HepG2 (cell line): ENCODE measurements around the gene IAPP. TPM values are rescaled to one million over a fixed set of nuclear protein-coding genes. Genes with fewer than 3 reads are reported as not detected.
"Not testable (repeated sequence)": the region's sequence is repeated elsewhere in the genome, so short reads cannot be mapped to it uniquely, and the experiment has no call there.

Source experiments
- ATAC-seq: fragments of 200-7000 bp; cut with Tn5 transposase; 3 replicates; pipeline ENCODE4 v1.9.1; 2020; ENCODE audit warnings: mild to moderate bottlenecking, moderate library complexity
- BruUV-seq: library from RNA; stranded (reverse); fragments of 400-500 nt; replicated peaks from 2 replicates; lab custom pipeline; 2021; lab: Mats Ljungman, UMichigan
- CTCF ChIA-PET: fragments of 300-600 bp; formaldehyde crosslinking; extraction: SDS; loops from one replicate; lab custom pipeline; 2021; ENCODE audit warnings: low total read pairs, inconsistent platforms, low intra/inter-chr PET ratio; lab: Yijun Ruan, JAX
- POLR2A ChIA-PET: fragments of 350-600 bp; sonication (Branson Sonifier 250); formaldehyde crosslinking; loops from one replicate; lab custom pipeline; 2020; ENCODE audit warnings: antibody characterized with exemption, inconsistent platforms; lab: Yijun Ruan, JAX
- DNase-seq: peaks from one replicate; pipeline ENCODE4 v3.0.0-alpha.2; 2015; ENCODE audit warnings: low spot score
- FAIRE-seq: peaks from 3 replicates; lab custom pipeline; 2011; peaks lifted over from hg19 to GRCh38; lab: Jason Lieb, UNC
- H2AFZ ChIP-seq: one replicate; pipeline ENCODE4 v1.6.1; 2011; ENCODE audit warnings: low read length, inconsistent platforms
- H3K27ac ChIP-seq: fragments of 300-600 bp; 3 replicates; pipeline ENCODE4 v1.8.0; 2011; ENCODE audit warnings: mixed run types, mild to moderate bottlenecking, mixed read lengths, low read length, inconsistent platforms; ENCODE audit not compliant: insufficient read depth; ENCODE audit errors: extremely low read length
- H3K27me3 ChIP-seq, 2 experiments: fragments of 200-600 bp in 1 of 2; 2 replicates in 1 of 2; 3 replicates in 1 of 2; pipeline versions ENCODE4 v1.6.0 to v1.8.0; 2011; ENCODE audit warnings: low read length in 2 of 2, mild to moderate bottlenecking in 2 of 2, moderate library complexity in 2 of 2, inconsistent platforms in 1 of 2; ENCODE audit not compliant: insufficient read depth in 2 of 2, control insufficient read depth in 1 of 2
- H3K36me3 ChIP-seq, 2 experiments: fragments of 200-600 bp in 1 of 2; replicated peaks in 1 of 2; 2 replicates in 1 of 2; 3 replicates in 1 of 2; pipeline versions ENCODE4 v1.5.1 to v1.8.0; 2011; ENCODE audit warnings: low read length in 2 of 2, inconsistent platforms in 1 of 2; ENCODE audit not compliant: insufficient read depth in 2 of 2, control insufficient read depth in 1 of 2
- H3K4me1 ChIP-seq: 2 replicates; pipeline ENCODE4 v1.5.1; 2012; ENCODE audit warnings: low read length, inconsistent platforms; ENCODE audit not compliant: insufficient read depth
- H3K4me2 ChIP-seq: 2 replicates; pipeline ENCODE4 v1.6.0; 2011; ENCODE audit warnings: low read depth, low read length, inconsistent platforms
- H3K4me3 ChIP-seq, 3 experiments: fragments of 200-600 bp in 1 of 3; sonication (generic), shearing (Covaris generic) in 1 of 3; replicated peaks in 1 of 3; 2 replicates each; pipeline ENCODE4 v1.5.1; 2011 to 2016; ENCODE audit warnings: low read length in 3 of 3, inconsistent platforms in 2 of 3, low read depth in 2 of 3, mild to moderate bottlenecking in 2 of 3, control low read depth in 1 of 3, mixed read lengths in 1 of 3; ENCODE audit not compliant: insufficient read depth in 1 of 3
- H3K79me2 ChIP-seq: one replicate; pipeline ENCODE4 v1.6.1; 2011; ENCODE audit warnings: low read length, inconsistent platforms; ENCODE audit not compliant: insufficient read depth
- H3K9ac ChIP-seq: 2 replicates; pipeline ENCODE4 v1.6.0; 2011; ENCODE audit warnings: mild to moderate bottlenecking, low read depth, low read length, inconsistent platforms; ENCODE audit not compliant: insufficient read depth
- H3K9me3 ChIP-seq: 2 replicates; pipeline ENCODE4 v1.5.1; 2012; ENCODE audit warnings: mild to moderate bottlenecking, low read length
- H4K20me1 ChIP-seq: 2 replicates; pipeline ENCODE4 v1.6.0; 2011; ENCODE audit warnings: inconsistent platforms, mild to moderate bottlenecking, low read length, moderate library complexity; ENCODE audit not compliant: insufficient read depth
- CEBPB ChIP-seq: IDR thresholded peaks from 2 replicates; pipeline ENCODE4 v1.6.1; 2011; ENCODE audit warnings: low read depth, low read length, improper control_type of control experiment, borderline replicate concordance
- HMGA1 ChIP-seq: sonication (generic); formaldehyde crosslinking; conservative IDR thresholded peaks from 2 replicates; pipeline ENCODE4 v1.4.0; 2020; ENCODE audit warnings: missing genetic modification reagents
- MAZ ChIP-seq, 2 experiments: sonication (generic) in 1 of 2; formaldehyde crosslinking in 1 of 2; IDR thresholded peaks; 2 replicates each; pipeline versions ENCODE4 v1.5.0 to v1.6.1; 2012 to 2020; ENCODE audit warnings: low read depth in 2 of 2, mild to moderate bottlenecking in 2 of 2, borderline replicate concordance in 1 of 2, improper control_type of control experiment in 1 of 2, low read length in 1 of 2, missing genetic modification reagents in 1 of 2, moderate library complexity in 1 of 2
- ZNF709 ChIP-seq: sonication (generic); formaldehyde crosslinking; IDR thresholded peaks from 2 replicates; pipeline ENCODE4 v1.5.0; 2020; ENCODE audit warnings: mild to moderate bottlenecking, missing genetic modification reagents
- WGBS: methylation state at CpG from one replicate; pipeline ENCODE4 v1.1.6; 2017; ENCODE audit warnings: low lambda C conversion rate; 5-methylcytosine and 5-hydroxymethylcytosine counted together
- in situ Hi-C: cut with HindIII; loops from 2 replicates; pipeline ENCODE4 v1.10.0; 2017; ENCODE audit warnings: low pct_unique_long_range_greater_than_20kb; ENCODE audit not compliant: extremely low pct_ligation_motif_present
- intact Hi-C: fragments of 100-400 bp; cut with micrococcal nuclease; formaldehyde crosslinking; loops from one replicate; pipeline ENCODE4 v1.10.0; 2022; ENCODE audit not compliant: unreplicated experiment
- polyA plus RNA-seq, 8 experiments: library from polyadenylated mRNA; depleted of rRNA in 3 of 8; stranded (reverse) in 7 of 8; unstranded in 1 of 8; fragments of >200 nt; fragmentation: Illumina TruSeq in 4 of 8; extraction: Trizol in 4 of 8; gene quantifications; 2 replicates each; pipeline versions ENCODE4 v1.2.1 to v1.2.3, GENCODE V29; 2011 to 2016; ENCODE audit warnings: low read depth in 4 of 8, missing spikeins in 1 of 8, mixed read lengths in 1 of 8; ENCODE audit not compliant: insufficient read depth in 1 of 8
- total RNA-seq, 5 experiments: library from RNA; depleted of rRNA; stranded (reverse); fragments of >200 nt; fragmentation: Illumina TruSeq; extraction: Trizol; gene quantifications; 2 replicates each; pipeline ENCODE4 v1.2.3, GENCODE V29; 2016; ENCODE audit warnings: low read depth in 1 of 5

The IAPP gene
- total and polyA plus RNA-seq, 2 of the 13 experiments (the other 11 are each of a cell fraction or from before 2014, with no cell fraction given), result not detected

DNA sequence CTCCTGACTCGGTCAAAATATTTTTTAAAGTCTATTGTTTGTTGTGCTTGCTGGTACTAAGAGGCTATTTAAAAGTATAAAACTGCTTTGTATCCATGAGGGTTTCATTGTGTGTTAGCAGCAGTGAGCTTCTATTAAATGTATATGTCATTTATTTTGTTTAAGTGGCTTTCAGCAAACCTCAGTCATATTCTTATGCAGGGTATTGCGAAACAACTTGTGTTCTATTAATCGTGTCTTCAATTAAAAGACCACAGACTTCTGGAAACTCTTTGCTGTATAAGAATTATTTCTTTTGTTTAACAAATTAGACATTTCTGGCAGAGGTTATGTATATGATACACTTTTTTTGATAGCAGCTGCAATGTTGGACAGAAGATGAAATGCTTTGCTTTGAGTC lies 6.5 kb downstream of the IAPP start:
- TF ChIP-seq MAZ (IDR thresholded peaks at IDR 0.05; ENCODE audit: borderline replicate concordance, low read depth, low read length) (no peak), MAZ (CRISPR knock-in tag; IDR thresholded peaks at IDR 0.05; ENCODE audit: low read depth) (no peak), ZNF709 (no peak), CEBPB (peak; percentile 82), HMGA1 (CRISPR knock-in tag) (no peak)
- Histone ChIP-seq H3K4me1 (no peaks in the 10 kb centered on the region), H3K79me2 (no peaks in the 10 kb centered on the region), H3K4me3 (no peak overlapping the region), H3K27ac (no peak overlapping the region), H3K4me2 (no peak overlapping the region), H3K9me3 (no peaks in the 10 kb centered on the region), H3K36me3 (no peaks in the 10 kb centered on the region), H3K27me3 (no peaks in the 10 kb centered on the region), H2AFZ (no peak overlapping the region), H3K9ac (no peak overlapping the region), H4K20me1 (no peaks in the 10 kb centered on the region)
- CTCF ChIA-PET, result no interaction called here
- intact Hi-C loops (no loop called here), in situ Hi-C loops (no loop called here)
- no TSS peak for BruUV-seq
- 79% methylated on average over 3 of the region's 3 CpGs for WGBS
- no peak for ATAC-seq
- DNase-seq, result no peak
- FAIRE-seq, result no peak
- POLR2A ChIA-PET, result no interaction called here

- H3K4me1 ChIP-seq, H3K9ac ChIP-seq, POLR2A ChIA-PET, H3K79me2 ChIP-seq, H3K27ac ChIP-seq, ATAC-seq, in situ Hi-C loops, intact Hi-C loops, H4K20me1 ChIP-seq, H3K27me3 ChIP-seq, H3K36me3 ChIP-seq, H3K9me3 ChIP-seq, BruUV-seq, DNase-seq, H3K4me2 ChIP-seq, H2AFZ ChIP-seq, H3K4me3 ChIP-seq, CTCF ChIA-PET, FAIRE-seq: not testable (repeated sequence)
- 29% methylated on average over 5 of the region's 5 CpGs for WGBS
Measured at GRCh38 chr12:21381320-21381719, 8.6 kb downstream of the IAPP start.
